ENCODE results near the gene HFE. TPM values are rescaled to one million over a fixed set of nuclear protein-coding genes. Genes with fewer than 3 reads are reported as not detected.
"Not testable (repeated sequence)": the region's sequence is repeated elsewhere in the genome, so short reads cannot be mapped to it uniquely, and the experiment has no call there.

HFE gene
- total RNA-seq, 1 donor from 2014 or later: not detected

DNA sequence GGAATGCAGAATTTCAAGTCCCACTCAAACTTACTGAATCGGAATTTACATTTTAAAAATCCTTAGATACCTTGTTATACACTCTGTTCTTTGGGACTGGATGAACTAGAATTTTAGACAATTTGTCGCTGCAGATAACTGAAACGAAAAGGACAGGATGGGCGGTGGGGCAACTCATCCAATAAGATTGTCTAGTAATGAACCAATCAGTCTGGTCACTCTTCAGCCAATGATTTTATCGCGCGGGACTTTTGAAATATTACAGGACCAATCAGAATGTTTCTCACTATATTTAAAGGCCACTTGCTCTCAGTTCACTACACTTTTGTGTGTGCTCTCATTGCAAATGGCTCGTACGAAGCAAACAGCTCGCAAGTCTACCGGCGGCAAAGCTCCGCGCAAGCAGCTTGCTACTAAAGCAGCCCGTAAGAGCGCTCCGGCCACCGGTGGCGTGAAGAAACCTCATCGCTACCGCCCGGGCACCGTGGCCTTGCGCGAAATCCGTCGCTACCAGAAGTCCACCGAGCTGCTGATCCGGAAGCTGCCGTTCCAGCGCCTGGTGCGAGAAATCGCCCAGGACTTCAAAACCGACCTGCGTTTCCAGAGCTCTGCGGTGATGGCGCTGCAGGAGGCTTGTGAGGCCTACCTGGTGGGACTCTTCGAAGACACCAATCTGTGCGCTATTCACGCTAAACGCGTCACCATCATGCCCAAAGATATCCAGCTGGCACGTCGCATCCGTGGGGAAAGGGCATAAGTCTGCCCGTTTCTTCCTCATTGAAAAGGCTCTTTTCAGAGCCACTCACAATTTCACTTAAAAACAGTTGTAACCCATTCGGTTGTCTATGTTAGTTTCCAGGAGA, 41.9 kb upstream of the HFE start:
- Mint-ChIP-seq H3K27me3 (ENCODE audit: unreplicated experiment) (no peaks in the 10 kb centered on the region), H3K36me3 (ENCODE audit: unreplicated experiment) (no peaks in the 10 kb centered on the region), H3K4me1 (ENCODE audit: low read depth, unreplicated experiment) (no peaks in the 10 kb centered on the region), H3K4me3 (ENCODE audit: unreplicated experiment) (no peak overlapping the region), H3K27ac (ENCODE audit: unreplicated experiment) (no peak overlapping the region), H3K9me3 (ENCODE audit: unreplicated experiment) (peaks cover 3% of the 10 kb centered on the region)
- TF ChIP-seq, protein P1, sequence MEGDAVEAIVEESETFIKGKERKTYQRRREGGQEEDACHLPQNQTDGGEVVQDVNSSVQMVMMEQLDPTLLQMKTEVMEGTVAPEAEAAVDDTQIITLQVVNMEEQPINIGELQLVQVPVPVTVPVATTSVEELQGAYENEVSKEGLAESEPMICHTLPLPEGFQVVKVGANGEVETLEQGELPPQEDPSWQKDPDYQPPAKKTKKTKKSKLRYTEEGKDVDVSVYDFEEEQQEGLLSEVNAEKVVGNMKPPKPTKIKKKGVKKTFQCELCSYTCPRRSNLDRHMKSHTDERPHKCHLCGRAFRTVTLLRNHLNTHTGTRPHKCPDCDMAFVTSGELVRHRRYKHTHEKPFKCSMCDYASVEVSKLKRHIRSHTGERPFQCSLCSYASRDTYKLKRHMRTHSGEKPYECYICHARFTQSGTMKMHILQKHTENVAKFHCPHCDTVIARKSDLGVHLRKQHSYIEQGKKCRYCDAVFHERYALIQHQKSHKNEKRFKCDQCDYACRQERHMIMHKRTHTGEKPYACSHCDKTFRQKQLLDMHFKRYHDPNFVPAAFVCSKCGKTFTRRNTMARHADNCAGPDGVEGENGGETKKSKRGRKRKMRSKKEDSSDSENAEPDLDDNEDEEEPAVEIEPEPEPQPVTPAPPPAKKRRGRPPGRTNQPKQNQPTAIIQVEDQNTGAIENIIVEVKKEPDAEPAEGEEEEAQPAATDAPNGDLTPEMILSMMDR (IDR thresholded peaks at IDR 0.05; ENCODE audit: partially characterized antibody, unreplicated experiment): no peak
- DNase-seq: no peak

DNA sequence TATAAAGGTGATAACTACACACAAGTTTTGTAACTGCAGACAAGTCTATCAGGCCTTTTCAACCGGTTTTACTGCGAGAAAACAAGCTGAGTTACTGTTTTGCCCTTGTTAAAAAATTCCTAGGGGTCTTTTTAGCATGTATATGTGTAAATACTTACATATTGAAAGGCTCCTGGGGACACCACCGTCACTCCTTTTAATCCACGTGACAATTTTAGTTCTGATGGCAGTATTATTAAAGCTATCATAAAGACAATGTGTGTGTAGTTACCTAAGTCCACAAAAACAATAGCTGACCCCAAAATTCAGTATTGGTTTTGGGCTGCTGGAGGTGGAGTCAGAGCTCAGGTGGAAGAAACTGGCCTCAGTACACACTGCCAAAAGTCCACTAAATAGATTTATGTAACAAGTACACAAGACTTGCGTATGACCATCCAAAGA, 41.3 kb upstream of the HFE start:
- Mint-ChIP-seq H3K36me3 (ENCODE audit: unreplicated experiment) (no peaks in the 10 kb centered on the region), H3K9me3 (ENCODE audit: unreplicated experiment) (peaks cover 3% of the 10 kb centered on the region), H3K27me3 (ENCODE audit: unreplicated experiment) (no peaks in the 10 kb centered on the region), H3K4me3 (ENCODE audit: unreplicated experiment) (no peak overlapping the region), H3K27ac (ENCODE audit: unreplicated experiment) (no peak overlapping the region), H3K4me1 (ENCODE audit: low read depth, unreplicated experiment) (no peaks in the 10 kb centered on the region)
- DNase-seq: no peak
- TF ChIP-seq, protein P1 (IDR thresholded peaks at IDR 0.05; ENCODE audit: partially characterized antibody, unreplicated experiment): no peak

DNA sequence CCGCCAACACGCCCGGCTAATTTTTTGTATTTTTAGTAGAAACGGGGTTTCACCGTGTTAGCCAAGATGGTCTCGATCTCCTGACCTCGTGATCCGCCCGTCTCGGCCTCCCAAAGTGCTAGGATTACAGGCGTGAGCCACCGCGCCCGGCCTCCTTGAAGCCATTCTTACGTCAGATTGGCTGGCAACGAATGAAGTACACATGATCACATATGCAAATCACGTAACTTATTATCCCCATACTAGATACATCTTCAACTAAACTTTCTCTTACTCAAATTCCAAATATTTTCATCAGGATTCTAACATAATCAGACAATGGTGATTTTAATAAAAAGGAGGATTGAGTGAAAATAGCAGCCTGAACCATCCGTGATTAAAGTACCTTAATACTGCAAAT, 39.9 kb upstream of the HFE start:
- not testable (repeated sequence) for DNase-seq; H3K27me3 Mint-ChIP-seq (ENCODE audit: unreplicated experiment); H3K36me3 Mint-ChIP-seq (ENCODE audit: unreplicated experiment); H3K4me1 Mint-ChIP-seq (ENCODE audit: low read depth, unreplicated experiment); H3K27ac Mint-ChIP-seq (ENCODE audit: unreplicated experiment); H3K4me3 Mint-ChIP-seq (ENCODE audit: unreplicated experiment); H3K9me3 Mint-ChIP-seq (ENCODE audit: unreplicated experiment)

DNA sequence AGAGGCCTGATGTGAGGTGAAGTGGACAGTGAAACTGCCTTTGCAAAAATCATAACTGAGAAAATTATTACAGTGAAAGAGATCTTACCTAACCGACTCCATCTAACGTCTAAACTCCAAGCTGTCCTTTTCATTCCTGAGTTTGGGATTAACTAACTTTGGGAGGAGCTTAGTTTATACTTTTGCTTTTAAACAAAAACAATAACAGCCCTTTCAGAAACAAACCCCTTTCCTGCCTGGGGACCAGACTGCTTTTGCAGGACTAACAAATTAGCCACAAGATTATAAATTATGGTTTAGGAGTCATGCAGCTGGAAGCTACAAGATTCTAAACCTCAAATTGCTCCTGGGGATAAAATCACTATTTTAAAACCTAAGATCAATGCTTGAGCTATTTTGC, 38.6 kb upstream of the HFE start:
- Mint-ChIP-seq H3K4me3 (ENCODE audit: unreplicated experiment) (no peak overlapping the region), H3K27me3 (ENCODE audit: unreplicated experiment) (no peaks in the 10 kb centered on the region), H3K4me1 (ENCODE audit: low read depth, unreplicated experiment) (no peaks in the 10 kb centered on the region), H3K9me3 (ENCODE audit: unreplicated experiment) (peaks cover 3% of the 10 kb centered on the region), H3K36me3 (ENCODE audit: unreplicated experiment) (no peaks in the 10 kb centered on the region), H3K27ac (ENCODE audit: unreplicated experiment) (no peak overlapping the region)
- TF ChIP-seq, protein P1 (IDR thresholded peaks at IDR 0.05; ENCODE audit: partially characterized antibody, unreplicated experiment): no peak
- no peak for DNase-seq

DNA sequence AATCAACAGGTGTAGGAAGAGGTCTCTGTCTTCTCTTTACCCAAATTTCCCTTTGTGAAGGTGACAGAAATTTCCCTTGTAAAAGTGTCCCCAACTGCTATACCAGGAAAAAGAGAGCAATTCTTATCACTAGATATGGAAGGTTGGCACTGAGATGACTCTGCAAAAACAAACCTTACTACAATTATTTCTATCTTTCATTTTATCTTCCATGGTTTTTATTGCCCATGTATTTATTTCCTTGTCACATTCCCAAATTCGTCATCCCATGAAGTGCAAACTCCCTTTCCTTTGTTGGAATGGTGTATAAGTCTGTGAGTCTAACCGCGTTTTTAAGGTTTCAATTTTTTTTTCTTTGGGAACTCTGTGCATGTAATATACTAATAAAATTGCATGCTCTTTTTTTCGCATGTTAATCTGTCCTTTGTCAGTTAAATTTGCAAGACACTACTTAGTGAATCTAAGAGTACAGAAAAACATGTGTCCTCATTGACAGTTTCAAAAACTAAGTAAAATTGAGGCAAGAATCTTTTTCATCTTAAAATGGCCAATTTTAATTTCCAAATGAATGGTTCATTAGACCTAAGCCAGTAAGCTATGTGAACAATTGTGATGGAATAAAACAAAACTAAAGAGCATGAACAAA, 35.4 kb upstream of the HFE start:
- no peaks in the 10 kb centered on the region for H3K36me3 Mint-ChIP-seq (ENCODE audit: unreplicated experiment)
- no peak overlapping the region for H3K27ac Mint-ChIP-seq (ENCODE audit: unreplicated experiment)
- no peak overlapping the region for H3K4me3 Mint-ChIP-seq (ENCODE audit: unreplicated experiment)
- TF ChIP-seq, protein P1 (IDR thresholded peaks at IDR 0.05; ENCODE audit: partially characterized antibody, unreplicated experiment): no peak
- H3K4me1 Mint-ChIP-seq (ENCODE audit: low read depth, unreplicated experiment): peaks cover 3% of the 10 kb centered on the region
- no peaks in the 10 kb centered on the region for H3K27me3 Mint-ChIP-seq (ENCODE audit: unreplicated experiment)
- DNase-seq: no peak
- H3K9me3 Mint-ChIP-seq (ENCODE audit: unreplicated experiment): no peaks in the 10 kb centered on the region

DNA sequence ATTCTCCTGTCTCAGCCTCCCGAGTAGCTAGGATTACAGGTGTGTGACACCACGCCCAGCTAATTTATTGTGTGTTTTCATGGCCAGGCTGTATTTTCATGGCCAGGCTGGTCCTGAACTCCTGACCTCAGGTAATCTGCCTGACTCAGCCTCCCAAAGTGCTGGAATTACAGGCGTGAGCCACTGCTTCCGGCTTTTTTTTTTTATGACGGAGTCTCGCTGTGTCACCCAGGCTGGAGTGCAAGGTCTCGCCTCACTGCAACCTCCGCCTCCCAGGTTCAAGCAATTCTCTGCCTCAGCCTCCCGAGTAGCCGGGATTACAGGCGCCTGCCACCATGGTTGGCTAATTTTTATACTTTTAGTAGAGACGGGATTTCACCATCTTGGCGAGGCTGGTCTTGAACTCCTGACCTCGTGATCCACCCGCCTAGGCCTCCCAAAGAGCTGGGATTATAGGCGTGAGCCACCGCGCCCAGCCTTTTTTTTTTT, 34.4 kb upstream of the HFE start:
- H3K4me3 Mint-ChIP-seq (ENCODE audit: unreplicated experiment); H3K36me3 Mint-ChIP-seq (ENCODE audit: unreplicated experiment); H3K4me1 Mint-ChIP-seq (ENCODE audit: low read depth, unreplicated experiment); H3K9me3 Mint-ChIP-seq (ENCODE audit: unreplicated experiment); DNase-seq; H3K27me3 Mint-ChIP-seq (ENCODE audit: unreplicated experiment); H3K27ac Mint-ChIP-seq (ENCODE audit: unreplicated experiment): not testable (repeated sequence)
